NCI-H2171 treated with DMSO at 0.1 percent for 48 hours (cell line): ENCODE results near the gene NDUFS2.

Experiments used
- DNase-seq: peaks from one replicate; lab custom pipeline; 2025; lab: John Stamatoyannopoulos, UW

The NDUFS2 gene

GRCh38 chr1:161201836-161202712, at the start of gene NDUFS2:
Gene NDUFS2, plus strand, starts transcription at chr1:161202367. Its CDS starts 19 bp downstream, at chr1:161202386.
- DNase-seq: peak; percentile 99

- no peak for DNase-seq
These were observed 49.0 kb upstream of the NDUFS2 start for GRCh38 chr1:161153176-161153575.

- DNase-seq: peak; percentile 94
These were observed 48.4 kb upstream of the NDUFS2 start, which contains the start of gene UFC1 for GRCh38 chr1:161153682-161154337. Gene UFC1, plus strand, starts transcription at chr1:161153978. Its CDS starts 20 bp downstream, at chr1:161153998.

DNA sequence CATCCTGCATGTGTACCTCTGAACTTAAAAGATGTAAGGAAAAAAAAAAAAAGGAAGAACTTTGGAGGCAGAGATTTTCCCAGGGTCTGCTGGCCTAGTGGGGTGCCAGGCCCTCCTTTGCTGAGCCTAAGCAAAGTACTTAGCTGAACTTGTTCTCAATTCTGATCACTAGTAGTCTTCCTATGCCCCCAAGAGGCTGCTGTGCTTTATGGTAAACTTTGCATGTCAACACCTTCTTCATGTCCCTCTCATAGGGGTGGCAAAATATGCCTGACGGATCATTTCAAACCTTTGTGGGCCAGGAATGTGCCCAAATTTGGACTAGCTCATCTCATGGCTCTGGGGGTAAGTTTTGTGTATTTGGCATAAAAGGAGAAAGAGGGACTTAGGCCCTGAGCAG, 44.3 kb upstream of the NDUFS2 start:
- no peak for DNase-seq

DNA sequence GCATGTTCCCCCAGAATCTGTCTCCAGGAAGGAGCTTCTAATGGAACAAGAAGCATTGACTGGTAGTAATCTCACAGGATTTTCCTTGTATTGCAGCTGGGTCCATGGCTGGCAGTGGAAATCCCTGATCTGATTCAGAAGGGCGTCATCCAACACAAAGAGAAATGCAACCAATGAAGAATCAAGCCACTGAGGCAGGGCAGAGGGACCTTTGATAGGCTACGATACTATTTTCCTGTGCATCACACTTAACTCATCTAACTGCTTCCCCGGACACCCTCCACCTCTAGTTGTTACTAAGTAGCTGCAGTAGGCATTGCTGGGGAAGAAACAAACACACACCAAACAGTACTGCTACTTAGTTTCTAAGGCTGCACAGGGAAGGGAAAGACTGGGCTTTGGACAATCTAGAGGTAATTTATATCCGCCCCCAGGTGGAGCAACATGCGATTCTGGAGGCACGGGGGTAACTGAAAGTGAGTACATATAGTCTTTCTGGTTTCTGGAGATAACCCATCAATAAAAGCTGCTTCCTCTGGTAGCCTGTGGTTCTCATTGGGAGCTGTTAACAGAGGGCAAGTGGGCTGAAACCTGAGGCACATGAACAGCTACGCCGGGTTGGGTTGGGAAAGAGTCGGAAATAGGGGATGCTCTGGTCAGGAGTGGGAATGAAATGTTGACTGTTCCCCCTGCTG, 43.7 kb upstream of the NDUFS2 start:
- no peak for DNase-seq

DNA sequence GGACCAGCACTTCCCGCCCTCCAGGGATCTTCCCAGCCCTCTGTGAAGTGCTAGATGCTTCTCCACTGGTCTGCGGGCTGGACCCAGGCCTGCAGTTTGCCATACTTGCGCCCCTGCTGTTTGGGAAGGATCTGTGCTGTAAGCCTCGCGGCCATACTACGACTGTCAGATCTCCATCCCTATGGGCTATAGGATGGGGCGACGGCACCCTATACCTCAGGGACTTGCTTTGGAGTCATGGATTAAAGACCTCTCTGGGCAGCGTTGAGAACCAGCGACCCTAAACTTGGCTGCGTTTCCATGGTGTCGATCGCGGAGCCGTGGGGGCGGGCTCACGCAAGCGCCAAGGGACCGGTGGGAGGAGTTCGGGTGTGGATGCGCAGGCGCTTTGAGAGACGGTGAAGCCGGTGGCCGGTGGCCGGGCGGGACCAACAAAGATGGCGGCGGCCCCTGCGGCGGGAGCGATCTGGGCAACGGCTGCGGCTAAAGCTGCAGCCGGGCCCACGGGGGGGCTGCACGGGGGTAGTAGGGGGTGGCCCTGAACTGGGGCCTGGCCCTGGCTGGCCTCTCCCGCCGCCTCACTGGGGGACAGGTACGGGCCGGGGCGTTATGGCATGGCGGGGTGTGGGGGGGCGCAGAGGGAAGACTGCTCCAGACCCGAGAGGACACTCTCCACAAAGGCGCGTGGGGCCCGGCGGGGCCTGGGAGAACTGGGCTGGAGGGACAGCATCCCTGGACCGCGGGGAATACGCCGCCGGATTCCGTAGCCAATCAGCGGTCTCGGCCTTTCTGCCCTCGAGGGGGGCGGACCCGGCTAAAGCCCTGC, 42.9 kb upstream of the NDUFS2 start, which contains the start of gene USP21:
Gene USP21 (plus strand): TSS at position 414 of the 826 bp plus-strand sequence. CDS start 1,141 bp downstream, outside the sequence.
- DNase-seq: peak; percentile 89

GRCh38 chr1:161159913-161160243, 42.3 kb upstream of the NDUFS2 start:
- DNase-seq: no peak

- no peak for DNase-seq
These were observed 41.5 kb upstream of the NDUFS2 start for GRCh38 chr1:161160671-161161145.

DNA sequence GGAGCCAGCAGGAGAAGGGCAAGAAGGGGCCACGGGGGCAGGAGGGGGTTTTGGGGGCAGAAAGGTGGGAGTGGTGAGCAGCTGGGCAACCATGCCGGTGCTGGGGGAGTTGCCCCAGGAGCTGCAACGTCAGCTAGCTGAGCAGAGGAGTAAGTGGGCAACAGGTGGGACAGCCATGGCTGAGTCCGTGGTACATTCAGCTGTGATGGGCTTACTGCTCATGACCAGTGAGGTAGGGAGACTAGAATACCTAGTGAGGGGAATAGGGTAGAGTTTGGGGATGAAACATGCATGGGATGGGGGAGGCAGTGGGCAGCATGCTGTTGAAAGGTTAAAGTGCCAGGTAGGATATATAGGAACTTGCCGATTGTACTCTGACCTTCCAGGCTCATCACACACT, 40.5 kb upstream of the NDUFS2 start:
- no peak for DNase-seq

DNA sequence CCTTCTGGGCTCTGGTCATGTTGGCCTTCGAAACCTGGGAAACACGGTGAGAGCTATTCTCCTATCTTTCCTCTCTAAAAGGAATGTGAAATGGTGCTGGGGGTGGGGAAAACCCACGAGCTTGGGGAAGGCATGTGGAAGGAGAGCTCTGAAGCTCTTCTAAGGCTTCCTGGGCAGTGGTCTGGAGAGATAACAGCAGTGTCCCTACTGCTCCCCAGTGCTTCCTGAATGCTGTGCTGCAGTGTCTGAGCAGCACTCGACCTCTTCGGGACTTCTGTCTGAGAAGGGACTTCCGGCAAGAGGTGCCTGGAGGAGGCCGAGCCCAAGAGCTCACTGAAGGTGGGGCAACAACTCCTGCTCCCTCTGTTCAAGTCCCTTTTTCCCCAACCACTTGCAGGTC, 40.1 kb upstream of the NDUFS2 start:
- DNase-seq: no peak

- DNase-seq: no peak
These were observed 39.4 kb upstream of the NDUFS2 start for GRCh38 chr1:161162806-161163205.

DNA sequence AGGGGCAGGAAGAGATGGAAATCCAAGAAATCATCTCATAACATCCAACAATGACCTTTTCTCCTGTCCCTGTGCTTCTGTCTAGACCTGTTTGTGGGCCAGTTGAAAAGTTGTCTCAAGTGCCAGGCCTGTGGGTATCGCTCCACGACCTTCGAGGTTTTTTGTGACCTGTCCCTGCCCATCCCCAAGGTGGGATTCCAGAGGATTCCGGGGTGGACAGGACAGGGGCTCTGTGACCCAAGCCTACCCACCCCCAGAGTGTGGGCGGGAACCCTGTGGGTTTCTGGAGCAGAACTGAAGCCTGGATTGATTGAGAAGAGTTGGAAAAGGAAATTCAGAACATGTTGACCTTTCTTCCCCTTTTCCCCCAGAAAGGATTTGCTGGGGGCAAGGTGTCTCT, 38.4 kb upstream of the NDUFS2 start:
- DNase-seq: no peak

DNA sequence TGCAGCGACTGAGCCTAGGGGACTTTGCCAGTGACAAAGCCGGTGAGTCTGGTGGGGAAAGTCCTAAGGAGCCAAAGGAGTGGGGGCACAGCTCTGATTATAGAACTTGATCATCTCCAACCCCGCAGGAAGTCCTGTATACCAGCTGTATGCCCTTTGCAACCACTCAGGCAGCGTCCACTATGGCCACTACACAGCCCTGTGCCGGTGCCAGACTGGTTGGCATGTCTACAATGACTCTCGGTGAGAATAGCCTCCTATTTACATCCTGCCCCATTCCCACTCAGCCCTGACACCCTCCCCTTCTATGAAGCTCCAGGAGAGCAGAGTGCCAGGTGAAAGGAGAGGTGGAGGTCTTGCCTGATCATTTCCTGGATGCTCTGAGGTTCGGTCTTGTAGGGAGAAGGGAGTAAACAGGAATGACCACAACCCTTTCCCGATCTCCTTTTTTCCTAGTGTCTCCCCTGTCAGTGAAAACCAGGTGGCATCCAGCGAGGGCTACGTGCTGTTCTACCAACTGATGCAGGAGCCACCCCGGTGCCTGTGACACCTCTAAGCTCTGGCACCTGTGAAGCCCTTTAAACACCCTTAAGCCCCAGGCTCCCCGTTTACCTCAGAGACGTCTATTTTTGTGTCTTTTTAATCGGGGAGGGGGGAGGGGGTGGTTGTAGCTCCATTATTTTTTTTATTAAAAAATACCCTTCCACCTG, 37.1 kb upstream of the NDUFS2 start:
- DNase-seq: no peak

DNA sequence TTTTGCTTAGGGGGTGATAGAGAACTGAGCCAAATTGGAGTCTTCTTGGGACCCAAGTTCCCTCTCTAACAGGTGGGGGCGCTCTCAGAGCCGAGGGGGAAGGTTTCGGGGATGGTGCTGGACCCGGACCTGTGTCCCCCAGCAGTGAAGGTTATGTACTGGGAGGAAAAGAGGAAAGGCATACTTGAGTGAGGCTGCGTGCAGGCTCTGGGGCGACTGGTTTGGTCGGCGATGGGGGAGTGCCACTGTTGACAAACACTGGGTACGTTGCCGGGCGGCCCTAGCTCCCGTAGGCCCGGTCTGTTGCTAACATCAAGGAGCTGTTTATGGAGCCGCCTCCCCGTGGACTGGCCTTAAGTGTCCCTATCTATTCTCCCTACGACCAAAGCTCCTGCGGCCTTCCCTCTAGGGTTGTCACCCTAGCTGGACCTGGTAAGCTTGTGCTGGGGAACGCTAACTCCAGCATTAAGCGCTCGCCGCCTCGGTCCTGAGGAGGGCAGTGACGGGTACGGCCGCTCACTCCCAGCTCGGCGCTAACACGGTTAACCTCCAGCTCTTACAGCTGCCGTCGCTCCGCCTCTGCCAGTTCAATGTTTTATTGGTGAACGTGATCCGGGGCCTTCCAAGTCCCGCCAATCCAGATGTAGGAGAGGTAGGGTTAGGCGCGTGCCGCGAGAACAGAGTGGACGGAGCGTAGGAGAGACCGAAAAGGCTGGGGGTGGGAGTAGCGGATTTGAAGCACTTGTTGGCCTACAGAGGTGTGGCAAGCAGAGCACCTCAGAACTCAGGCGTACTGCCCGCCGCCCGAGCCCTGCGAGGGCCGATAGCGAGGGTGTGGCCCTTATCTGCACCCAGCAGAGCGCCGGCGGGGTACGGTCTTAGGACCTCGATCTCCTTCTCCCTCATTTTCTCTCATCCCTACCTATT, 36.2 kb upstream of the NDUFS2 start, which contains the start of gene PPOX:
Gene PPOX (plus strand): TSS at position 685 of the 927 bp plus-strand sequence. CDS start 422 bp downstream, outside the sequence.
- peak; percentile 98 for DNase-seq

DNA sequence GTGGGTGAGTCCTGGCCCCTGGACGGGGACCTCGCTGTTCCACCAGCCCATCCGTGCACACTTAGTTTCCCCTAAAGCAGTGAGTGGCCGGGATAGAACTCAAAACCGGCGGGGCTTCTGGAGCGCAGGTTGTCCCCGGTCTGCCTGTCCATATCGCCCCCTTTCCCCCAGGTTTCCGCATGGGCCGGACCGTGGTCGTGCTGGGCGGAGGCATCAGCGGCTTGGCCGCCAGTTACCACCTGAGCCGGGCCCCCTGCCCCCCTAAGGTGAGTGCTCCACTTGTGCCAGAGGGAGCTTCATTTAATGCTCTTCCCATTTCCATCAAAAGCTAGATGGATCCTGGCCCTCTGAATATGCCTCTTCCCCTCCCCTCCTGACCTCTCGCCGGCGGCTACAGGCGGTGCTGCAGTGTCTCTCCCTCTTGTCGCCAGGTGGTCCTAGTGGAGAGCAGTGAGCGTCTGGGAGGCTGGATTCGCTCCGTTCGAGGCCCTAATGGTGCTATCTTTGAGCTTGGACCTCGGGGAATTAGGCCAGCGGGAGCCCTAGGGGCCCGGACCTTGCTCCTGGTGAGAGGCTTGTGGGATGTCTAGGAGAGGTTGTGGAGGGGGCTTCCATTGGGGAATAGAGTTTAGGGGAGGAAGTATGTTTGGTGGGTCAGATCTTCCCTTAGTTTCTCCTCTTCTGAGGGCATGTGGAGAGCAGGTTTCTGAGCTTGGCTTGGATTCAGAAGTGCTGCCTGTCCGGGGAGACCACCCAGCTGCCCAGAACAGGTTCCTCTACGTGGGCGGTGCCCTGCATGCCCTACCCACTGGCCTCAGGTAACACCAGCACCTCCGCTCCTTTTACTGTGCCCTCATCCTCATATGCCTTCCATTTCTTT, 35.3 kb upstream of the NDUFS2 start:
- DNase-seq: peak; percentile 22

- DNase-seq: no peak
These were observed 33.3 kb upstream of the NDUFS2 start for GRCh38 chr1:161168906-161169305.

GRCh38 chr1:161171191-161171590, 31.0 kb upstream of the NDUFS2 start:
- DNase-seq: no peak

DNA sequence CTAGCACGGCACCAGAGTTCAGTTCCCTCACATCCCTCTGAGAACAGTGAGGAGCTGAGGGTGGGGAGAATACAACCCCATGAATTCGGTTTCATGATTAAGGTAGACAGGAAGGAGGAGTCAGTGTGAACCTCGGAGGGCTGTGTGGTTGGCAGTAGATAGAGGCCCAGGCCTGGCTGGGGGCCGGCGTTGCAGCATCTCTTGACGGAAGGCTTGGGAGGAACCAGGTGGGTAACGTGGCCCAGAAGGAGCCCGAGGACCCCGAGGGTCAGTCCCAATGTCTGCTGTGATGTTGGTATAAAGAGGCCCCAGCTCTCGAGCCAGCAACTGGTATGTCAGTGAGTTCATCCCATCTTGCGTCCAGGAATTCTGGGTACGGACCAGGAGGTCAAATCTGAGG, 30.5 kb upstream of the NDUFS2 start:
- DNase-seq: no peak

DNA sequence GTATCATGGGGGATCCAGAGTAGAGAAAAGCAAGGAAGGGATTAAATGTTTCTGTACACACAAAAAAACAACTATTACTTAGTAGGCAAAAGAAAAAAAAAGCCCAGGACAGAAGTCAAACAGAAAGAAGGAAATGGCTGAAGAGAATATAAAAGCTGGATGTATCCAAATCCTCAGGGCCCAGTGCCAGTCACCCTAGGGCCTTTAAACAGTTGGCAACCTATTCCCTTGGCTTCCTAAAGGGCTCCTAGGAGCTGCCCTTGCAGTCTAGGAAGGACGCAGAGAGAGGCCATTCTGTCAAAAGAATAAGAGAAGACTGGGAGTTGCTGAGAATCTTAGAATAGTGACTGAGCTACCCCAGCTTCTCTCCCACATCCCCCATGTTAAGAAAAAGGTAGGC, 29.8 kb upstream of the NDUFS2 start:
- no peak for DNase-seq
